NOMO-1 (cell line): Measurements from ENCODE around the gene CRK.
"Not testable (repeated sequence)": the region's sequence is repeated elsewhere in the genome, so short reads cannot be mapped to it uniquely, and the experiment has no call there.

Source experiments
- DNase-seq, 2 experiments: peaks; one replicate each; lab custom pipeline; 2025; ENCODE audit not compliant: unreplicated experiment in 2 of 2; lab: John Stamatoyannopoulos, UW

The CRK gene

DNA sequence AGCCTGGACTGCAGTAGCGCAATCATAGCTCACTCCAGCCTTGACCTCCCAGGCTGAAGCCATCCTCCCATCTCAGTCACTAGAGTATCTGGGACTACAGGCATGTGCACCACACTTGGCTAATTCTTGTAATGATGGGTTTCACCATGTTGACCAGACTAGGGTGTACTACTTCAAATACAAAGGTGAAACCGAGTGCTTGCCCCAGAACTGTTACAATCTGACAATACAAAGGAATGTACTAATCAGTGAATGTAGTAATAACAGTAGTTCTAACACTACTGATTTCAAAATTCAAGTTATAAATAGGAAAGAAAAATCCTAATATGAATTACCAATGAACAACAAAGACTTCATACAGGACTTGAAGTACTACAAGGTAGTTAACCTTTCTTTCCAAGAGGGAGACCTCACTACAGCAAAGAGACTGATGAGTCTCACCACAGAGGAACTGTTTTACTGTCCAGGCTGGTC lies 24.4 kb downstream of the CRK start:
- no peak for DNase-seq

DNA sequence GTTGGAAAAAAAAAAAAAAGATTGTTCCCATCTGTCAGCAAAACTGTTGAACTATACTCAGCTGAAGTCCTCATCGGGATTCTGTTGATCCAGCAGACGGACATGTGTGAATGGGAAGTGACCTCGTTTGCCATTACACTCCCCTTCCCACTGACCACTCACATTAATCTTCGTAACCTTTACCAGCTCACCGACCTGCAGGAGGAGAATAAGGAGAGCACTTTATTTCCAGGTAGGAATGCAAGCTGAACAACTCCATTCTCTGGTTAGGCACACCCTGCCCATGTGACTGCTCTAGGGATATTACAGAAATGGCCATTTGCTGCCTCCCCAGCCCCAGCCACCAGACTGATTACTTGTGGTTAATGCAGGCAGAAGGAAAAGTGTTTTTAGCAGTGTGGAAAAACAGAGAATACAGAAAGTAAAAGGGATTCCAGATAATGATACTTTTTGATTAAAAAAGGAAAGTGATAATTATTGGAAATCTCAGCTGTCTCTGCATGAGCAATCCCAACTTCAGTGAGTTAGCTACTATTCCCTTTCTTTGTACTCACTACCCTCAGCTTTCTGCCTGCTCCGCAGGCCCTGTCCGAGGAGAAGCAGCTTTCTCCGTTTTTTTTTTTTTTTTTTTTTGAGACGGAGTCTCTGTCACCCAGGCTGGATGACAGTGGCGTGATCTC lies 32.4 kb downstream of the CRK start:
- DNase-seq: no peak

DNA sequence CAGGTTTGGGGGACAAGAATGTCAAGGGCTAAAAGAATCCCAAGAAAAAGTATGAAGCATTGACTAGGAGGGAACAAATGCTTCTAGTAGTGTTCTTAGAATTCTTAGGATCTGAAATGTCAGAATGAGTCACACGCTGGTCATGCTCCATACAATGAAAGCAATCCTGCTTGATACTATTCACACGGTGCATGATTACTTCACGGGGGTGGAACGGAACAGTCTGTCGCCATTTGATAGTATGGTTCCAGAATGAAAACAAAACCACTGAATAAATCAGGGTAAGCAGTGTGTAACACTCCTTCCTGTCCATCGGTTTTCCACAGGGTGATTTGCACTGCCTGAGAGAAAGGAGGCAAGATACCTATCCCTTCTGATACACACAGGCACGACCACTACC lies 33.1 kb downstream of the CRK start:
- no peak for DNase-seq

DNA sequence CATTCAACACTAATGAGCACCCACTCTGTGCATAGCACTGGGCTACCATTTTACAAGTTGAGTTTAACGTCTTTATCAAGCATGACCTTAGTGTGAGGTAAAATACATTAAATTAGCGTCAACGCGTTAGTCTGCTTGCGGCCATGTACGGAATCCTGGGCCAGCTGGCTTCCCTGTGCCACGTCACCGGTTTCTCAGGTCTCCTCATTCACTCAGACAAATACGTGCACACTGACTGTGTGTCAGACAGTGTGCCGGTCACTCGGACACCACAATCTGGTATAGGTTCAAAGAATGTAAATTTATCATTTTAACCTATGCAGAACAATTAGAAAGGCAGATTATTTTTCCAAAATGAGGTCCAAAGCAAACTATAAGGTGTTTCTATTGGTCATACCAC lies 34.6 kb downstream of the CRK start:
- no peak for DNase-seq

DNA sequence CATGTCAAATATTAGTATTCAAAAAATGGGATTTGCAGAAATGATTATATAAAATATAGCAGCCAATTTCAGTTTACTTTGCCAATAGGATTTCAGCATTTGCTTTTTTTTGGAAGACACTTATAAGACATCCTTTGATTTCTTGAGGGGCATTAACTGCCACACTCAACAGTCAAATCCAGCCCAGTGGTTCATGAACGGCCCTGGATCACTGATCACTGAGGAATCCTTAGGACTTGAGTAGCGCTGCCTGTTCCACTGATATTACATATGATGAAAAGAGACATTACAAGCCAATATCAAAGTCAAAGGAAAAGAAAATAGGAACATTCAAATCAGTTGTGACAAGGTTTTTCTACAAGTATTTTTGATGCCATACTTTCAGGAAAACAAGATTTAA lies 35.1 kb downstream of the CRK start:
- DNase-seq: no peak

DNA sequence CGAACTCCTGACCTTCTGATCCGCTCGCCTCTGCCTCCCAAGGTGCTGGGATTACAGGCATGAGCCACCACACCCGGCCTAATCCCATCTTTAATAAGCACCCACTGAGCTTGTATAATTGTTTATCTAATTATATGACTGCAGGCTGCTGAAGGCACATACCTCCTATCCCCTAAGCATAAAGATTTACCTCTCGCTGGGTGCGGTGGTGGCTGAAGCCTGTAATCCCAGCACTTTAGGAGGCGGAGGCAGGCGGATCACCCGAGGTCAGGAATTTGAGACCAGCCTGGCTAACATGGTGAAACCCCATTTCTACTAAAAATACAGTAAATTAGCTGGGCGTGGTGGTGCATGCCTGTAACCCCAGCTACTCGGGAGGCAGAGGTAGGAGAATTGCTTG lies 35.9 kb downstream of the CRK start:
- no peak for DNase-seq

DNA sequence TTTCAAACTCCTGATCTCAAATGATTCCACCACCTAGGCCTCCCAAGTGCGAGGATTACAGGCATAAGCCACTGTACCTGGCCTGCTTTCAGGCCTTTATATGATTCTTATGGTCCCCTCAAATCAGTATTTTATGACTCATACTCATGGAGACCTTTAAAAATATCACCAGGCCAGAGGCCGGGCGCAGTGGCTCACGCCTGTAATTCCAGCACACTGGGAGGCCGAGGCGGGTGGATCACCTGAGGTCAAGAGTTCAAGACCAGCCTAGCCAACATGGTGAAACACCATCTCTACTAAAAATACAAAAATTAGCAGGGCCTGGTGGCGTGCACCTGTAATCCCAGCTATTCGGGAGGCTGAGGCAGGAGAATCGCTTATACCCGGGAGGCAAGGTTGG lies 37.6 kb downstream of the CRK start:
- DNase-seq: not testable (repeated sequence)

DNA sequence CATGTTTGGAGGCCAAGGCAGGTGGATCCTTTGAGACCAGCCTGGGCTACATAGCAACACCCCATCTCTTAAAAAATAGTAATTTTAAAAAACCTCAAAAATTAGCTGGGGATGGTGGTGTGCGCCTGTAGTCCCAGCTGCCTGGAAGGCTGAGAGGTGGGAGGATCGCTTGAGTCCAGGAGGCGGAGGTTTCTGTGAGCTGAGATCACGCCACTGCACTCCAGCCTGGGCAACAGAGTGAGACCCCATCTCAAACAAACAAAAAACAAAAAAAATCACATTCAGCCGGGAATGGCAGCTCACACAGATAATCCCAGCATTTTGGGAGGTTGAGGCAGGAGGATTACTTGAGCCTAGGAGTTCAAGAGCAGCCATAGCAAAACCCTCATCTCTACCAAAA lies 39.6 kb downstream of the CRK start:
- DNase-seq: no peak

DNA sequence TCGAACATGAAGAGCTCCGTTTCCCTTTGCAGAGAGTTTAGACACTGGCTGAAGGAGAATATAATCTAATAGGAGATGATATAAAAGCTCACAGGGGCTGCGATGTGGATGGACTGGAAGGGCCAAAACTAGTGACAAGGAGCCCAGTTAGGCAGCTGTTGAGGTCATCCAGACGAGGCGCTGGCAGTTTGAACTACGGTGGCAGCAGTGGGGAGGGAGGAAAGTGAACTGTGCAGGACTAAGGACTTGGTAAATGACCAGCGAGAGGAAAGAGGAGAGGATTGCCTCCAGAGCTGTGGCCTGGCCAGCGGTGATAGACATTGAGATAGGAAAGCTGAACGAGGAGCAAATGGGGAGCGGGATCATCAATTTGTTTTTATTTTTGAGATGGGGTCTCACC lies 41.4 kb downstream of the CRK start:
- no peak for DNase-seq

DNA sequence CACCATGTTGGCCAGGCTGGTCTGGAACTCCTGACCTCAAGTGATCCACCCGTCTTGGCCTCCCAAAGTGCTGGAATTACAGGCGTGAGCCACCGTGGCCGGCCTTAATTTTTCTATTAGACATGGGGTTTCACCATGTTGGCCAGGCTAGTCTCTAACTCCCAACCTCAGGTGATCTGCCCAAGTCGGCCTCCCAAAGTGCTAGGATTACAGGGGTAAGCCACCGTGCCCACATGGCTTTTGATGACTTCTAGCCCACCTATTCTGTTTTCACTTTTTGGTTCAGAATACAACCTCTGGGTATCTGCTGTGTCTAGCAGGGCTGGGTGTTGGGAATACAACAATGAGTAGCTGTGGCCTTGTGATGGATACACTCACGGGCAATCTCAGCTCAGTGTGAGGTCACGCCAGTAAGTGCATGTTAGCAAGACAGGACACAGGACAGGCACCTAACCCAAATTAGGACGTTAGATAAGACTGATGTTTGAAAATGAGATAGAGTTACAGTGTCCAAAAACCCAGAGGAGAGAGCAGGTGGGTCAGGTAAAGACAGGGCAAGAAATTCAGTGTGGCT lies 41.9 kb downstream of the CRK start:
- no peak for DNase-seq

DNA sequence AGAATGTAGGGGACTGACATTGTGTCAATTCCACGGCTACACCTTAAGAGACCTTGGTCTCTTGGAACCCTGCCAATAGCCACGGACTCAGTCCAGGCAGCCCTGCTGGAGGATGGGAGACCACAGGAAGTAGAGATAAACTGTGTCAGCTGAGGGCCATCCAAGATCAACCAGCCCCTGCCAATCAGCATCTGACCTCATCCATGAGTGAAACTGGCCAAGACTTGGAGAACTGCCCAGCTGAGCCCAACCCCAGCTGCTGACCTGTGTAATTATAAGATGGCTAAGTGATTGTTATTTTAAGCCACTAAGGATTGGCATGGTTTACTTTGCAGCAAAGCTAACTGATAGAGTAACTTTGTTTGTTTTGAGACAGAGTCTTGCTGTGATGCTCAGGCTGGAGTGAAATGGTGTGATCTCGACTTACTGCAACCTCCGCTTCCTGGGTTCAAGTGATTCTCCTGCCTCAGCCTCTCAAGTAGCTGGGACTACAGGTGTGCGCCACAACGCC lies 42.7 kb downstream of the CRK start:
- no peak for DNase-seq

DNA sequence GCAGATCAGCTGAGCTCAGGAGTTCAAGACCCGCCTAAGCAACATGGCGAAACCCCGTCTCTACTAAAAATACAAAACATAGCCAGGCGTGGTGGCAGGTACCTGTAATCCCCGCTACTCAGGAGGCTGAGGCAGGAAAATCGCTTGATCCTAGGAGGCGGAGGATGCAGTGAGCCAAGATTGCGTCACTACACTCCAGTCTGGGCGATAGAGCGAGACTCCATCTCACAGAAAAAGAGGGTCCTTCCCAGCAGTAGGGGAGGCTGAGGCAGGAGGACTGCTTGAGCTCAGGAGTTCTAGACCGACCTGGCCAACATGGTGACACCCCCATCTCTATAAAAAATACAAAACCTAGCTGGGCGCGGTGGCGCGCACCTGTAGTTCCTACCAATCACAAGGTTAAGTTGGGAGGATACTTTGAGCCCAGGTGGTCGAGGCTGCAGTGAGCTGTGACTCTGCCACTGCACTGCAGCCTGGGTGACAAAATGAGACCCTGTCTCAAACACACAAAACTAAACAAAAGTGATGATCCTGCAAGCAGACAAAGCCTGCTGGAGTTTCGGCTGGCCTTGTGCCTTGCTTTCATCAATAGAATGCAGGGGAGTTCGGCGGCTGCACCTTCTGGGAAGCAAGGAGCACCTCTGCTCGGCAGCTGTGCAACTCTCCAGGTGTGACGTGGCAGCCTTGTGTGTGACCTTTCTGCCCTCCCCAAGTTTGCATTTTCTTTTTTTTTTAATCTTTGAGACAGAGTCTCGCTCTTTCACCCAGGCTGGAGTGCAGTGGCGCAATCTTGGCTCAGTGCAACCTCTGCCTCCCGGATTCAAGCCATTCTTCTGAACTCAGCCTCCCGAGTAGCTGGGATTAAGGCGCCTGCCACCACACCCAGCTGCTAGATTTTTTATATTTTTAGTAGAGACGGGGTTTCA lies 43.6 kb downstream of the CRK start:
- DNase-seq: no peak

DNA sequence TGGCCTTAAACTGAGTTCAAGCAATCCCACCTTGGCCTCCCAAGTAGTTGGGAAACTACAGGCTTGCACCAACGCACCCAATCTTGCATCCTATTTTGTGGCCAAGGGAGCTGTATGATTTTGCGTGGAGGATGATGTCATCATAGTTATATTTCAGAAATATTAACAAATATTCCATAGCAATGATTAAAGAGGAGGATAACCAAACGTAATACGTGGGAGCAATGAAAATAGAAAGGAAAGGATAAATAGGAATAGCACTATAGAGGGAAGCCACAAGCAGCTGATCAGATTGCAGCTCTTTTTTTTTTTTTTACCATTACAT lies 53.8 kb downstream of the CRK start:
- no peak for DNase-seq

DNA sequence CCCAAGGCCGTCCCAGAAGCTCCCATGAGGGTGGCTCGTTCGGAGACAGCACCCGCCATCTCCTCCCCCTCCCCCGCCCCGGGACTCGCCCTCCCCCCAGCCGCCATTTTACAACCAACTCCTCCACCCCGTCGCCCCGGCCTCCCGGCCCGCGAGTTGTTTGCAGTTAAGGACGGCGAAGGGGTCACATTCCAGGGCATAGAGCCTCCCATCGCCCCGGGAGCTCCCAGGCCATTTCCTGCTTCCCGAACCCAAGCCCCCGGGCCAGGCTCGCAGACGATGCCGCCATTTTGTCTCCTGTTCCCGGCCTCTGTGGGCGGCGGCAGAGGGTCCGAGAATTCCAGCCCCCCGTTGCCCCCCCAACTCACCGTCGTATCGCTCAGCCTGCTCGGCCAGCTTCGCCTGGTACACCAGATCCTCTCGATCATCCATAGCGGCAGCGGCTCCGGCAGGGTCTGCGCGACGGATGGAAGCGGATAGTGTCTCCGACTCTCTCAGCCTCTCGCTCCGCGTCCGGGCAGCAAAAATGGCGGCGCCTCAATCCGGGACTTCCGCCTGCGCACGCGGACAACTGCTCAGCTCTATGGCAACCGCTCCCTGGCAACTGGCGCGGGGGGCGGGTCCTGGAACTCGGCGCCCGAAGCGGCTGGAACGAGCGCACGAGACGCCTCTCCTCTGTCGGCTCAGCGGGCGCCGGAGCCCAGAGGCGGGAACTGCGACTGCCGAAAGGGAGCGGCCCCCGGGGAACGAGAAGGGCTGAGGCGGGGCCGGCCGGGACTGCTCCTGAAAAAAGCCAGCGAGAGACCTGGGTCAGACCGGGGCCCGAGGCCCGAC lies 56.1 kb downstream of the CRK start, which contains the start of gene YWHAE:
Gene YWHAE (minus strand): TSS at position 544 of the 834 bp plus-strand sequence. CDS start 112 bp downstream, at position 432.
- DNase-seq: peak; percentile 94 to 97

DNA sequence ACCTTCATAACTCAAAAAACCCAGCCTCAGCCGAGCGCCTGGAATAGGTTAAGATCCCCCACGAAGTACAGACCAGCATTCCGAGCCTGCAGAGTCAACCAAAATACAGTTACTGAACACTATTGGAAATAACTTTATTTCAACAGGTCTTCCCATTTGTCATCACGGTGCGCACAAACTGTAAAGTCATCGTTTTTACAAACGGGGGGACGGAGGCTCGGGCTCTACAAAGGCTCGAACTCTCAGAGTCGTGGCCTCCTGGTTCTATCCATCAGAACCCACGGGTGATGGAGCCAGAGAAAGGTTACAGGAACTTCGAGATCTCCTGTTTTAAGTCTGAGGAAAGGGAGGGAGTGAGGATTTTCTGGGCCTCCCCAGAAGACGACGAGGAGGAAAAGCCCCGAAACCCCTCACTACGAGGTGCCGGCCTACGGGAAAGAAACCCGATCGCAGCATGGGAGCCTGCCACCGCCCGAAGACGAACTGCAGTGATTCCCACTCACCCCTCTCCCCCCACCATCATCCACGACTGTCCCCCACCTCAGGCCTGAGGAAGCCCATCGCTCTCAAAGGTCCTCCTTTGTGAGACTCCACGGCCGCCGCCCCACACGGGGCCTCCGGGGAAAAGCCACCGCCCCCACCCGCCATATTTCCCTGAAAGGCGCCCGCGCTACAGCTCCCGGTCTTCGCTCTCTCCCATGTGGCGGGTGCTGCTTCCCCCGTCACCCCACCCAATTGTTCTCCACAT lies 56.9 kb downstream of the CRK start:
- peak; percentile 28 to 38 for DNase-seq

DNA sequence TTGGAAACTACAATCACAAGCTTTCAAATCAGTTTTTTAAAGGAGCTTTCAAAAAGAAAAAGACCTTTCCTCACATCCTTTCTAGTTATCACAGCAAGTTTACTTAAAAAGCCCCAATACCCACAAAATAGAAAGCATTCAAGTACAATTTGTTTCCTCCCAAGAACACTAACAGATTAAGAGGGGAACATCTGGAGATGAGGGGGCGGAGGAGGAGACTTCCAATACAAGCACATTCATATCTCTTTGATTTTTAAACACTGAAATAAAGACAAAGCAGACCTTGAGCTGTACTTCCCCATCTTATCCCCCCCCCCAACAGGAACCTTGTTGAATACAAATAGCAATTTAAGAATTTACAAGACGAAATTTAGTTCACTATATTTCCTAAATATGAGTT lies 58.0 kb downstream of the CRK start:
- peak in 1 of 2 experiments; percentile 8 for DNase-seq

DNA sequence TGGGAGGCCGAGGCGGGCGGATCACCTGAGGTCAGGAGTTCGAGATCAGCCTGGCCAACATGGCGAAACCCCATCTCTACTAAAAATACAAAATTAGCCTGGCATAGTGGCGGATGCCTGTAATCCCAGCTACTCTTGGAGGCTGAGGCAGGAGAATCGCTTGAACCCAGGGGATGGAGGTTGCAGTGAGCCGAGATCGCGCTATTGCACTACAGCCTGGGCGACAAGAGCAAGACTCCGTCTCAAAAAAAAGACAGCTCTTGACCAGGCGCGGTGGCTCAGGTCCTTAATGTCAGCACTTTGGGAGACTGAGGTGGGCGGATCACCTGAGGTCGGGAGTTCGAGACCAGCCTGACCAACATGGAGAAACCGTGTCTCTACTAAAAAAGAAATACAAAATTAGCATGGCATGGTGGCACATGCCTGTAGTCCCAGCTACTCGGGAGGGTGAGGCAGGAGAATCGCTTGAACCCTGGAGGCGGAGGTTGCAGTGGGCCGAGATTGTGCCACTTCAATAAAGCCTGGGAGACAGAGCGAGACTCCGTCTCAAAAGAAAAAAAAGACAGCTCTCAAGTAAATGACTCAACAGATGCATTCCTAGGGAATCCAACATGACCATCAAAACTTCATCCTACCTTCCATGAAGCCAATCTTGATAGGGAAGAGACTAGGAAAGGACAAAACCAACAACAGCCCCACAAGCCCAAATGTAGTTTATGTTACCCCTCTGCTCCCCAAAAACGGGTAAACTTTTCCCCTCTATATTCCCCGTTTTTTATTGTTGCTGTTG lies 60.0 kb downstream of the CRK start:
- not testable (repeated sequence) for DNase-seq

DNA sequence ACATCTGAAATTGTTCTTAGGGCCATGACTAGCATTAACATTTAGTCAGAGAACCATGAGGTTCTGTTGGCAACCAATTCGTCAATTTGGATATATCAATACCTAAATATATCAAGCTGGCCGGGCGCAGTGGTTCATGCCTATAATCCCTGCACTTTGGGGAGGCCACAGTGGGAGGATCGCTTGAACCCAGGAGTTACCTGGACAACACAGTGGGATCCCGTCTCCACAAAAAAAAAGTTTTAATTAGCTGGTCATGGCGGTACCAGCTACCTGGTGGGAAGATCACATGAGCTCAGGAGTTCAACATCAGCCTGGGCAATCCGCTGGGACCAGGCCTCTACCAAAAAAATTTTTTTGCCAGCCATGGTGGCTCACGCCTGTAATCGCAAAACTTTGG lies 64.5 kb downstream of the CRK start:
- DNase-seq: no peak
